Keratinocyte (primary cell): ENCODE measurements around the gene CTTNBP2. TPM values are rescaled to one million over a fixed set of nuclear protein-coding genes. Genes with fewer than 3 reads are reported as not detected.

Experiments used
- DNase-seq: peaks from one replicate; pipeline ENCODE4 v3.0.0-alpha.2; 2011; ENCODE audit warnings: low read depth, missing footprints, low spot score
- FAIRE-seq: peaks from 2 replicates; lab custom pipeline; 2011; peaks lifted over from hg19 to GRCh38; lab: Jason Lieb, UNC
- H2AFZ ChIP-seq: 2 replicates; pipeline ENCODE4 v1.6.0; 2012; ENCODE audit warnings: low read length, control low read depth, inconsistent platforms; ENCODE audit not compliant: control insufficient read depth
- H3K27ac ChIP-seq: 2 replicates; pipeline ENCODE4 v1.5.1; 2011; ENCODE audit warnings: low read length; ENCODE audit not compliant: control insufficient read depth, insufficient read depth
- H3K27me3 ChIP-seq: 3 replicates; pipeline ENCODE4 v1.6.0; 2011; ENCODE audit warnings: low read length; ENCODE audit not compliant: control insufficient read depth, insufficient read depth; ENCODE audit errors: extremely low read depth
- H3K36me3 ChIP-seq, 2 experiments: 2 replicates in 1 of 2; 3 replicates in 1 of 2; pipeline ENCODE4 v1.5.1; 2011; ENCODE audit warnings: low read length in 2 of 2, mild to moderate bottlenecking in 1 of 2; ENCODE audit not compliant: control insufficient read depth in 2 of 2, insufficient read depth in 2 of 2; ENCODE audit errors: extremely low read depth in 1 of 2
- H3K4me1 ChIP-seq: 3 replicates; pipeline ENCODE4 v1.5.1; 2011; ENCODE audit warnings: low read length; ENCODE audit not compliant: control insufficient read depth, insufficient read depth; ENCODE audit errors: extremely low read depth
- H3K4me2 ChIP-seq: 3 replicates; pipeline ENCODE4 v1.6.0; 2011; ENCODE audit warnings: low read depth, low read length; ENCODE audit not compliant: control insufficient read depth, insufficient read depth; ENCODE audit errors: extremely low read depth
- H3K4me3 ChIP-seq, 3 experiments: fragments of 200-600 bp in 1 of 3; sonication (generic) in 1 of 3; 2 replicates in 2 of 3; 3 replicates in 1 of 3; pipeline ENCODE4 v1.5.1; 2011 to 2016; ENCODE audit warnings: low read length in 3 of 3, mild to moderate bottlenecking in 3 of 3, control low read depth in 2 of 3, inconsistent platforms in 1 of 3, low read depth in 1 of 3, mixed read lengths in 1 of 3, mixed run types in 1 of 3, moderate library complexity in 1 of 3; ENCODE audit not compliant: control insufficient read depth in 2 of 3, insufficient read depth in 2 of 3; ENCODE audit errors: extremely low read depth in 1 of 3
- H3K79me2 ChIP-seq: 2 replicates; pipeline ENCODE4 v1.6.0; 2012; ENCODE audit warnings: low read length; ENCODE audit not compliant: control insufficient read depth, insufficient read depth
- H3K9ac ChIP-seq: 3 replicates; pipeline ENCODE4 v1.6.0; 2011; ENCODE audit warnings: low read length; ENCODE audit not compliant: control insufficient read depth, insufficient read depth; ENCODE audit errors: extremely low read depth
- H3K9me1 ChIP-seq: 3 replicates; pipeline ENCODE4 v1.6.0; 2011; ENCODE audit warnings: low read length; ENCODE audit not compliant: control insufficient read depth, insufficient read depth; ENCODE audit errors: extremely low read depth
- H3K9me3 ChIP-seq: 2 replicates; pipeline ENCODE4 v1.5.1; 2012; ENCODE audit warnings: low read depth, low read length; ENCODE audit not compliant: control insufficient read depth
- H4K20me1 ChIP-seq: 3 replicates; pipeline ENCODE4 v1.6.0; 2011; ENCODE audit warnings: low read length; ENCODE audit not compliant: control insufficient read depth, insufficient read depth; ENCODE audit errors: extremely low read depth
- EZH2 ChIP-seq: IDR thresholded peaks from one replicate; pipeline ENCODE4 v1.6.1; 2012; ENCODE audit warnings: inconsistent platforms, mild to moderate bottlenecking, low read length, moderate library complexity
- dilution Hi-C: fragments of 300-500 bp; cut with MboI; formaldehyde crosslinking; loops from one replicate; pipeline ENCODE4 v1.7.0; 2020; ENCODE audit warnings: low sequenced_read_pairs; ENCODE audit not compliant: extremely low pct_ligation_motif_present
- polyA plus RNA-seq, 5 experiments: library from polyadenylated mRNA; depleted of rRNA in 3 of 5; stranded (reverse) in 3 of 5; stranded (forward) in 1 of 5; unstranded in 1 of 5; fragments of >200 nt; gene quantifications; 1 replicate in 1 of 5; 2 replicates in 3 of 5; 3 replicates in 1 of 5; pipeline versions ENCODE4 v1.2.1 to v1.2.3, GENCODE V29; 2011 to 2012; ENCODE audit warnings: missing spikeins in 2 of 5, low read depth in 1 of 5, low replicate concordance in 1 of 5
- TF ChIP-seq, protein P1 (sequence below), 3 experiments: IDR thresholded peaks in 1 of 3; conservative IDR thresholded peaks in 1 of 3; optimal IDR thresholded peaks in 1 of 3; 2 replicates in 2 of 3; 3 replicates in 1 of 3; pipeline versions ENCODE3 to v1.5.1; 2011; ENCODE audit warnings: low read length in 3 of 3, mild to moderate bottlenecking in 3 of 3, moderate library complexity in 2 of 3, control low read depth in 1 of 3, inconsistent platforms in 1 of 3; ENCODE audit not compliant: insufficient read depth in 2 of 3; ENCODE audit errors: extremely low read depth in 1 of 3

CTTNBP2 gene
- polyA plus RNA-seq, 1 donor (not counting 4 experiments of a cell fraction or from before 2014, with no cell fraction given): 0.55 TPM

DNA sequence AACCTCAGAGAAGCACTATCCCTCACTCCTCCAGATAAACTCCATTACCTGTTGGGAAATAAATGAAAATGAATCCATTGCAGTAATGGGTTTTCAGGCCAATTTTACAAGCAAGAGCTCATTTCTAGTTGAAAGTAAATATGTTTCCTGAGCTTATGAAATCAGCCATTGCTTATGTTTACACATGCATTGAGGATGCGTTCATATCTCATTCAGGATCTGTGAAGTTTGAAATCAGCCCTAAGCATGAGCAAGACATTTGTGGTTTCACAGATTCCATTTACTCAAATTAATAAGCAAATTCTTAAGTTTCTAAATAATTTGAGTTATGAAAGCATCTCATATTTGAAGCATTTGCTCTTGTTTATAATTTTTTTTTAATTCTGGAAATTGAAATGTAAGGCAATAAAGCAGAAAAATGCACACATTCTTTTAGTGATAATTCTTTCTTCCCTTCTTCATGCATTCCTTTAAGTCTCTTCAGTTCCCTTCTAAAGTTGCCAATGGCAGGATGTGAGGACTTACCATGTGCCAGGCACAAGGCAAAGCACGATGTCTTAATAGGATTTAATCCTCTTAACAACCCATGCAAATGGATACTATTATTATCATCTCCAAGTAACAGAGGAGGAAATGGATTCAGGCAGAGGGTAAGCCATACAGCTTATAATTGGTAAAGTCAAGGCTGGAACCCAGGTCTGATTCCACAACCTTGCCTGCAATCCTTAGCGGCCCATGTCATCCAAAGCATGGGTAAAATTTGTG lies 35.0 kb upstream of the CTTNBP2 start:
- Histone ChIP-seq H3K79me2 (no peaks in the 10 kb centered on the region), H3K36me3 (no peaks in the 10 kb centered on the region), H3K4me3 (no peak overlapping the region), H3K27me3 (no peaks in the 10 kb centered on the region), H3K9ac (no peak overlapping the region), H3K27ac (no peak overlapping the region), H3K4me1 (no peaks in the 10 kb centered on the region), H2AFZ (no peak overlapping the region), H3K9me3 (no peaks in the 10 kb centered on the region), H4K20me1 (no peaks in the 10 kb centered on the region), H3K4me2 (no peak overlapping the region), H3K9me1 (no peaks in the 10 kb centered on the region)
- DNase-seq (no peak), FAIRE-seq (no peak)
- TF ChIP-seq EZH2: no peak
- TF ChIP-seq, protein P1, sequence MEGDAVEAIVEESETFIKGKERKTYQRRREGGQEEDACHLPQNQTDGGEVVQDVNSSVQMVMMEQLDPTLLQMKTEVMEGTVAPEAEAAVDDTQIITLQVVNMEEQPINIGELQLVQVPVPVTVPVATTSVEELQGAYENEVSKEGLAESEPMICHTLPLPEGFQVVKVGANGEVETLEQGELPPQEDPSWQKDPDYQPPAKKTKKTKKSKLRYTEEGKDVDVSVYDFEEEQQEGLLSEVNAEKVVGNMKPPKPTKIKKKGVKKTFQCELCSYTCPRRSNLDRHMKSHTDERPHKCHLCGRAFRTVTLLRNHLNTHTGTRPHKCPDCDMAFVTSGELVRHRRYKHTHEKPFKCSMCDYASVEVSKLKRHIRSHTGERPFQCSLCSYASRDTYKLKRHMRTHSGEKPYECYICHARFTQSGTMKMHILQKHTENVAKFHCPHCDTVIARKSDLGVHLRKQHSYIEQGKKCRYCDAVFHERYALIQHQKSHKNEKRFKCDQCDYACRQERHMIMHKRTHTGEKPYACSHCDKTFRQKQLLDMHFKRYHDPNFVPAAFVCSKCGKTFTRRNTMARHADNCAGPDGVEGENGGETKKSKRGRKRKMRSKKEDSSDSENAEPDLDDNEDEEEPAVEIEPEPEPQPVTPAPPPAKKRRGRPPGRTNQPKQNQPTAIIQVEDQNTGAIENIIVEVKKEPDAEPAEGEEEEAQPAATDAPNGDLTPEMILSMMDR (optimal IDR thresholded peaks at IDR 0.05 in 1 of 3, IDR thresholded peaks at IDR 0.05 in 1 of 3, conservative IDR thresholded peaks at IDR 0.05 in 1 of 3; ENCODE audit: extremely low read depth in 1 of 3, insufficient read depth in 2 of 3, low read length in 3 of 3): no peak
- dilution Hi-C loops: no loop called here

DNA sequence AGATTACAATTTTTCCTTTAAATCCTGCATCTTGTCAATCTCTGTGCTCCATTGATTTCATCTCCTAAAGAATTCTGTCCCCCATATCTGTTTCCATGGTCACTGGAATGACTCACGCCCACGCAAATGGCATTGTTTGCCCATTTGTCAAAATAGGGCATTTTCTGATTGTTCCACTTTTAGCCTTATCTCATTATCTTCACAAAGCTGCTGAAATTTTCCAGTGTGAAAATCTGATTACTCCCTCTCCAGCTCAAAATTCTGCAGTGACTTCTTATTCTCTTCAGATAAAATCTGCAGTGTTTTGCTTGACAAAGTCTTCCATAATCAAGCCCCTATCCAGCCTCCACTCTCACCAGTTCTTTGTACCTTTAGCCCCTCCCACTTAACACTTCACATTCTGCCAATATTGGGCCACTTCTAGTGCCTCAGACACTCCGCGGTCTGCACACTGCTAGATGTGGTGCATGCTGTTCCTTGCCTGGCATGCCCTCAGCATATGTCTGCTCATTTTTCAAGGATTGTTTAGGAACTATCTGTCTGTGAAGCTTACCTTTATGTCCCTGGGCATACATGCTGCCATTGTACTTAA lies 33.9 kb upstream of the CTTNBP2 start:
- H2AFZ ChIP-seq: no peak overlapping the region
- dilution Hi-C loops: no loop called here
- no peaks in the 10 kb centered on the region for H3K4me1 ChIP-seq
- H3K36me3 ChIP-seq: no peaks in the 10 kb centered on the region
- no peaks in the 10 kb centered on the region for H3K9me1 ChIP-seq
- FAIRE-seq (no peak), DNase-seq (no peak)
- TF ChIP-seq EZH2: no peak
- TF ChIP-seq, protein P1 (optimal IDR thresholded peaks at IDR 0.05 in 1 of 3, IDR thresholded peaks at IDR 0.05 in 1 of 3, conservative IDR thresholded peaks at IDR 0.05 in 1 of 3; ENCODE audit: extremely low read depth in 1 of 3, insufficient read depth in 2 of 3, low read length in 3 of 3): no peak
- no peaks in the 10 kb centered on the region for H3K9me3 ChIP-seq
- no peak overlapping the region for H3K4me2 ChIP-seq
- no peaks in the 10 kb centered on the region for H3K27me3 ChIP-seq
- no peaks in the 10 kb centered on the region for H4K20me1 ChIP-seq
- H3K9ac ChIP-seq: no peak overlapping the region
- no peaks in the 10 kb centered on the region for H3K79me2 ChIP-seq
- no peak overlapping the region for H3K4me3 ChIP-seq
- H3K27ac ChIP-seq: no peak overlapping the region
